ENCODE measurements around the gene C17orf50.
A peak's percentile ranks its signal among the peaks of the same experiment; 100 is the strongest.

Gene C17orf50

GRCh38 chr17:35791681-35792350 lies 31.1 kb downstream of the C17orf50 start:
- no peak for DNase-seq

- no peak for DNase-seq
Observed at GRCh38 chr17:35793257-35793656, 32.6 kb downstream of the C17orf50 start.

- DNase-seq: peak; percentile 18 to 24
Observed at GRCh38 chr17:35795007-35795870, 34.6 kb downstream of the C17orf50 start, which contains the start of gene MMP28. TSS of gene MMP28 (minus strand) at chr17:35795641. CDS start at chr17:35795377, 264 bp downstream.

- DNase-seq: no peak
Observed at GRCh38 chr17:35795871-35796265, 35.2 kb downstream of the C17orf50 start.

GRCh38 chr17:35796942-35797341 lies 36.3 kb downstream of the C17orf50 start:
- no peak for DNase-seq

GRCh38 chr17:35797370-35797769 lies 36.7 kb downstream of the C17orf50 start:
- DNase-seq: no peak

GRCh38 chr17:35797918-35798317 lies 37.2 kb downstream of the C17orf50 start:
- DNase-seq: no peak

GRCh38 chr17:35799942-35800341 lies 39.3 kb downstream of the C17orf50 start:
- DNase-seq: no peak

- no peak for DNase-seq
Observed at GRCh38 chr17:35801583-35802224, 41.0 kb downstream of the C17orf50 start.

GRCh38 chr17:35804658-35805192 lies 44.0 kb downstream of the C17orf50 start:
- peak; percentile 17 to 19 for DNase-seq

- no peak for DNase-seq
Observed at GRCh38 chr17:35807371-35808144, 46.9 kb downstream of the C17orf50 start.

GRCh38 chr17:35808240-35808961 lies 47.7 kb downstream of the C17orf50 start:
- DNase-seq: no peak

- peak; percentile 91 to 95 for DNase-seq
Observed at GRCh38 chr17:35808962-35809854, 48.5 kb downstream of the C17orf50 start, which contains the start of gene TAF15. TSS of gene TAF15 (plus strand) at chr17:35809484. CDS start at chr17:35809570, 86 bp downstream.

- DNase-seq: peak in 1 of 2 experiments; percentile 47
Observed at GRCh38 chr17:35809855-35810461, 49.3 kb downstream of the C17orf50 start.

- no peak for DNase-seq
Observed at GRCh38 chr17:35811759-35812158, 51.1 kb downstream of the C17orf50 start.

GRCh38 chr17:35812456-35812855 lies 51.8 kb downstream of the C17orf50 start:
- no peak for DNase-seq

Measured in activated CD4-positive, alpha-beta T cell treated with anti-CD3 and anti-CD28 coated beads, Interleukin-2, amount 50 U/mL, for 4 hours (primary cell).